ENCODE measurements around the gene RBMS3.

The RBMS3 gene

DNA sequence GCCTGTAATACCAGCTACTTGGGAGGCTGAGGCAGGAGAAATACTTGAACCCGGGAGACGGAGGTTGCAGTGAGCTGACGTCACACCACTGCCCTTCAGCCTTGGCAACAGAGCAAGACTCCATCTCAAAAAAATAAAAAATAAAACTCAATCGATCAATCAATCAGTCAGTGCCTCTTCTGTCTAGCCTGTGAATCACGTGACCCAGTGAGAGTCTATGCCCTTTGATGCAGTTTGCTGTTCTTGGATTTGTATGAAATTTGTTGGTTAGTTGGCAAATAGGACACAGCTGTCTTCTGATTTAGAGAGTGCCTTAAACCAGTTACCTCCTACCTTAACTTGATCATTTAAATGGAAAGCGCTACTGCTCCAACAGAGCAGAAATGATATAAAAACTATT lies 3.6 kb upstream of the RBMS3 start:
- DNase-seq (ENCODE audit: low spot score) = no peak

DNA sequence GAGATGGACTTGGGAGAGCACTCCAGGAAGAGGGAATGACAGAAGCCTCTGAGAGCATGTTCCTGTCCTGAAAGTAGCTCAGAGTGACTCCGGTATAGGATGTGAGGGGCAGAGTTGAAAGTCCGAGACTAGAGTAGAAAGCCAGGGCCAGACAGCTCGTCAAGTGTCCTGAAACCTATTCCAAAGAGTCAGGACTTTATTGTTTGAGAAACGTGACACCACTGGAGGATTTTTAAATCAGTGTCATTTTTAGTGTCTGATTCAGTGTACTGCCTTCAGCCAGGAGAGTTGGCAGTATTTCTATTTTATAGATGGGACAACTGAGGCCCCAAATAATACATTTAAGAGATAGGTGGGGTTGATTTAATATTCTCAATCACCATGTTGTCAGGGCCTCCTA lies 1.6 kb upstream of the RBMS3 start:
- DNase-seq (ENCODE audit: low spot score) = peak; percentile 14

GRCh38 chr3:29279806-29280205 lies 1.1 kb upstream of the RBMS3 start:
- peak; percentile 32 for DNase-seq (ENCODE audit: low spot score)

GRCh38 chr3:29281094-29281343 lies 148 bp downstream of the RBMS3 start:
- peak; percentile 20 for DNase-seq (ENCODE audit: low spot score)

DNA sequence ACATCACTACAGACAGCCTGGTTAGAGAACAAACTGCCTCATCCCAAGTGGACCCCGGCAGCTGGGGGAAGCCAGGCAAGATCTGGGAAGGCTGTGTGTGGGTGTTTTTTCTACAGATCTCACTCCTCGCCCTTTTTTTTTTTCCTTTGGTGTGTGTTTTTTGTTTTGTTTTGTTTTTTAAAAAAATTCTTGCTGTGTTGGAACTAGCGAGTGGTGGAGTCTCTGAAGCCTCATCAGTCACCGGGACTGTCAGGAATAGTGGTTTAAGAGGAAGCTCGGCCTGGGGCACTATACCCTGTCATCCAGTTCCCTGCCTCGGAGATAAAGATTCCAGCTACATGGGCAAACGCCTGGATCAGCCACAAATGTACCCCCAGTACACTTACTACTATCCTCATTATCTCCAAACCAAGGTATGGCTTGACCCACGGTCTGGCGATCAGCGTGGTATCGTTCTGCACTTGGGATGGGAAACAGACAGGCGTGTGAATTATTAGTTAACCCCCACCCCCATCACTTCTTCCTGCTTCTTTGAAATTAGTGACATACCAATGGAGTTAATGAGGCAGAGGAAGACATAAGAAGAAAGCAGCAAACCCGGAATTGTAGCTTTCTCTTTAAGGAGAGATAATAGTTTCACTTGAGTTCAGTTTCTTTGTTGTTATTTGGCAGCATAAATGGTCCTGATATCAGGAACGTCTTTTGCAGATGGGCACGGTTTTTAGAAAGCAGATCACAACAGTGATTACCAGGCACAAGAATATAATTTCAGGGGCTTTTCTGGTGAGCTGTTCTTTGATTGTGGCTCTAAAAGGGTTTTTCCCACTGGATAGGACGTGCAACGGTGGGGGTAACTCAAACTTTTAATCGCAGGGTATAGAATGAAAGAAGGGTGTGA lies 722 bp downstream of the RBMS3 start:
- DNase-seq (ENCODE audit: low spot score) = peak; percentile 12

GRCh38 chr3:29282427-29283230 lies 1.8 kb downstream of the RBMS3 start:
- no peak for DNase-seq (ENCODE audit: low spot score)

- no peak for DNase-seq (ENCODE audit: low spot score)
Measured at GRCh38 chr3:29283231-29284119, 2.6 kb downstream of the RBMS3 start.

- no peak for DNase-seq (ENCODE audit: low spot score)
Measured at GRCh38 chr3:29284497-29284896, 3.6 kb downstream of the RBMS3 start.

- no peak for DNase-seq (ENCODE audit: low spot score)
Measured at GRCh38 chr3:29285471-29286071, 4.7 kb downstream of the RBMS3 start.

GRCh38 chr3:29286478-29287240 lies 5.8 kb downstream of the RBMS3 start:
- no peak for DNase-seq (ENCODE audit: low spot score)

GRCh38 chr3:29290596-29290995 lies 9.7 kb downstream of the RBMS3 start:
- DNase-seq (ENCODE audit: low spot score) = no peak

GRCh38 chr3:29291260-29291981 lies 10.6 kb downstream of the RBMS3 start:
- DNase-seq (ENCODE audit: low spot score) = no peak

DNA sequence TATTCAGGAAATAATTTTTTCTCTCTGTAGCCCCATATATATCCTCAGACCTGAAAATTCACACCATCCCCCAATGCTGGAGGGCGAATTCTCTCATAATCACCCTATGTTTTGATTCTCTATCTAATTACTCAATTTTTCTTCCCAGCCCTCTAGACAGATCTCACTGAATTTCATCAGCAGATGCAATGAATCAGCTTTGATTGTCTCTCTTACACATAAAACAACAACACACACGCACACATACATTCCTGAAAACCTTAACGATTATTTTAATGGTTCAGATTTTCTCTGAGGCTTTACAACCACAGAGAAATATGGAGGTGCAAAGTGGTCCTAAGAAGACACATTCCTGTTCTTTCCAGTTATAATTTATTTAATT lies 11.1 kb downstream of the RBMS3 start:
- DNase-seq (ENCODE audit: low spot score) = no peak

DNA sequence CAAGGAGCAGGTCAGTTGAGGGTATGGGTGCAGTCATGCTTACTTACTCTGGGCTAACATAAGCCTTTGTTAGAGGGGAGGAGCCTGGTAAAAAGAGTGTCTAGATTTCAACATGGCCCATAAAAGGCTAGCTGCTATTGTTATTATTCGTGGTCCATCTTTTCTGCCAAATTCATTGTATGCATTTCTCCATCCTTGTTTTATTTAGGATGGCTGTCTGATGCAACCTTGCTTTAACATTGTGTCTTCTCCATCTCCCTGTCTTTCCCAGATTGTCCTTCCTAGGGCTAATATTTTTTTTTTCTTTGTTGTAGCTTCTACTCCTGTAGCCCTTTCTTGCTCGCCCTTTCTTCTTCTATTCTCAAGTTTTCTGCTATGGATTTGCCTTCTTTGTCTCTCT lies 12.6 kb downstream of the RBMS3 start:
- DNase-seq (ENCODE audit: low spot score) = no peak

- DNase-seq (ENCODE audit: low spot score) = no peak
Measured at GRCh38 chr3:29297998-29298397, 17.1 kb downstream of the RBMS3 start.

- DNase-seq (ENCODE audit: low spot score) = no peak
Measured at GRCh38 chr3:29301332-29302019, 20.6 kb downstream of the RBMS3 start.

DNA sequence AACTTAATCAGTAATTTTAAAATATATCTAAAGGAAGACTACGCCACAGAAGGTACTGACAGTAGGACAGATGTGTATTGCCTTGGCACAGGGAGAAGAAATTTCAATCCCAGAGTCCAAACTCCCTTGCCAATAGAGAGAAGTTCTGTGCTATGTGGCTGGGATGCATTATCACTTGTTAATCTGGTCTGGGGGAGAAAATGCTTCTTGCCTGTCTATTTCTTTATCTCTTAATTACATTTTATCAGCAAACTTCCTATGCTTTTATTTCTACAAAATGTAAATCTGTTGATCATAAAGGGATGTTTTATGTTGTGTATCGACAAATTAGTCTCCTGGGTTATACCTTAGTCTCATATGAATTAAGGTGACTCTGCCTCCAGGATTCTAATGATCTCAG lies 21.7 kb downstream of the RBMS3 start:
- no peak for DNase-seq (ENCODE audit: low spot score)

- no peak for DNase-seq (ENCODE audit: low spot score)
Measured at GRCh38 chr3:29307295-29307694, 26.4 kb downstream of the RBMS3 start.

GRCh38 chr3:29310865-29311264 lies 30.0 kb downstream of the RBMS3 start:
- no peak for DNase-seq (ENCODE audit: low spot score)

DNA sequence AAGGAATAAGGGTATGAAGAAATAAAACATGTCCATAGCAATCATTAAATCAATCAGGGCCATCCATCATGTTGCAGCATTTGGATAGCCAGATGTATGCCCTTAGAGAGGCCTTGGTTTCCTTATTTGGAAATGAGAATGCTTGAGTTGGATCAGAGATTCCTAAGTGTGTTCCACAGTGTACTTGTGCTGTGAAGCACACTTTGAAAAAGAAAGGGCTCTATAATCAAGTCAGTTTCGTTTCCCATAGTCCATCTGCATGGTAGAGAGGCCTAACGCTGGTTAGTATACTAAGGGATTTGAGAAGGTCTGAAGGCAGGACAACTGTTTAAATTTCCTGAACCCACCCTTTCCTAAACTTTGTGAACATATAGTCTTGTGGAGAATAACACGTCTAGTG lies 30.9 kb downstream of the RBMS3 start:
- no peak for DNase-seq (ENCODE audit: low spot score)
